Tibial nerve (tissue), 4 donors: ENCODE results near the gene PPEF1.

Source experiments
- EP300 ChIP-seq, 2 donors: sonication (generic); formaldehyde crosslinking; IDR thresholded peaks; one replicate each; pipeline ENCODE4 v1.6.1; 2017; ENCODE audit warnings: antibody characterized with exemption in 2 of 2, mild to moderate bottlenecking in 1 of 2
- POLR2A ChIP-seq, 2 donors: fragments of 450-650 bp; IDR thresholded peaks; one replicate each; pipeline ENCODE4 v1.6.1; 2017; ENCODE audit warnings: antibody characterized with exemption in 2 of 2, mild to moderate bottlenecking in 2 of 2, moderate library complexity in 2 of 2
- TF ChIP-seq, protein P1 (sequence below), 5 experiments: fragments of 200-600 bp in 3 of 5; fragments of 450-650 bp in 2 of 5; sonication (generic) in 3 of 5; IDR thresholded peaks; one replicate each; pipeline ENCODE4 v1.5.1; 2016 to 2019; ENCODE audit warnings: antibody characterized with exemption in 5 of 5, mild to moderate bottlenecking in 3 of 5, moderate library complexity in 2 of 5

- TF ChIP-seq, protein P1, sequence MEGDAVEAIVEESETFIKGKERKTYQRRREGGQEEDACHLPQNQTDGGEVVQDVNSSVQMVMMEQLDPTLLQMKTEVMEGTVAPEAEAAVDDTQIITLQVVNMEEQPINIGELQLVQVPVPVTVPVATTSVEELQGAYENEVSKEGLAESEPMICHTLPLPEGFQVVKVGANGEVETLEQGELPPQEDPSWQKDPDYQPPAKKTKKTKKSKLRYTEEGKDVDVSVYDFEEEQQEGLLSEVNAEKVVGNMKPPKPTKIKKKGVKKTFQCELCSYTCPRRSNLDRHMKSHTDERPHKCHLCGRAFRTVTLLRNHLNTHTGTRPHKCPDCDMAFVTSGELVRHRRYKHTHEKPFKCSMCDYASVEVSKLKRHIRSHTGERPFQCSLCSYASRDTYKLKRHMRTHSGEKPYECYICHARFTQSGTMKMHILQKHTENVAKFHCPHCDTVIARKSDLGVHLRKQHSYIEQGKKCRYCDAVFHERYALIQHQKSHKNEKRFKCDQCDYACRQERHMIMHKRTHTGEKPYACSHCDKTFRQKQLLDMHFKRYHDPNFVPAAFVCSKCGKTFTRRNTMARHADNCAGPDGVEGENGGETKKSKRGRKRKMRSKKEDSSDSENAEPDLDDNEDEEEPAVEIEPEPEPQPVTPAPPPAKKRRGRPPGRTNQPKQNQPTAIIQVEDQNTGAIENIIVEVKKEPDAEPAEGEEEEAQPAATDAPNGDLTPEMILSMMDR (IDR thresholded peaks at IDR 0.05): no peak
- TF ChIP-seq POLR2A (IDR thresholded peaks at IDR 0.05) (no peak), EP300 (IDR thresholded peaks at IDR 0.05) (no peak)
Observed at GRCh38 chrX:18792828-18793227, 85.4 kb downstream of the PPEF1 start.
